Suprapubic skin (tissue), 4 donors: Measurements from ENCODE around the gene RPE.

Source experiments
- EP300 ChIP-seq: sonication (generic); formaldehyde crosslinking; IDR thresholded peaks from one replicate; pipeline ENCODE4 v1.6.1; 2017; ENCODE audit warnings: antibody characterized with exemption
- POLR2A ChIP-seq, 2 donors: fragments of 450-650 bp; IDR thresholded peaks; one replicate each; pipeline ENCODE4 v1.6.1; 2017; ENCODE audit warnings: antibody characterized with exemption in 2 of 2, mild to moderate bottlenecking in 2 of 2, moderate library complexity in 2 of 2
- POLR2AphosphoS5 ChIP-seq, 3 donors: sonication (generic); formaldehyde crosslinking; IDR thresholded peaks; one replicate each; pipeline ENCODE4 v1.6.1; 2017; ENCODE audit warnings: antibody characterized with exemption in 3 of 3
- TF ChIP-seq, protein P1 (sequence below), 2 donors: fragments of 200-600 bp in 1 of 2; fragments of 450-650 bp in 1 of 2; sonication (generic) in 1 of 2; IDR thresholded peaks; one replicate each; pipeline ENCODE4 v1.5.1; 2016 to 2019; ENCODE audit warnings: antibody characterized with exemption in 2 of 2, mild to moderate bottlenecking in 1 of 2, moderate library complexity in 1 of 2

DNA sequence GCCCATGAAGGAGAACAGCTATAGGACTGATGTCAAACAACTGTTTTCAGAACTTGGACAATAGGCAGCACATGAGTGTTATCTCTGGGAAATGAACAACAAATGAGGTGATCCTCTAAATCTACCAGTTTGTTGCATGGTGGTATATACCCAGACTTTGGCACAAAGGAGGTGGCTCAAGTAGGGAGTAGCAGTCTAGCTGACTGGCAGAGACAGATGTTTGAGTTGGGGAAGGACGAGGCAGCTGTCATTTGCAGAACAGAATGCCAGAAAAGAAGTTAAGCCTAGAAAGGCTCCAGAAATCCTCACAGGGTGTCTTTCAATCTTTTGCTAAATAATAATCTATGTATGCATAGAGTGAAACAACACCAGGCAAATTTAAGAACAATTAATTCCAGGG is 47.4 kb downstream of the RPE start:
- TF ChIP-seq, protein P1, sequence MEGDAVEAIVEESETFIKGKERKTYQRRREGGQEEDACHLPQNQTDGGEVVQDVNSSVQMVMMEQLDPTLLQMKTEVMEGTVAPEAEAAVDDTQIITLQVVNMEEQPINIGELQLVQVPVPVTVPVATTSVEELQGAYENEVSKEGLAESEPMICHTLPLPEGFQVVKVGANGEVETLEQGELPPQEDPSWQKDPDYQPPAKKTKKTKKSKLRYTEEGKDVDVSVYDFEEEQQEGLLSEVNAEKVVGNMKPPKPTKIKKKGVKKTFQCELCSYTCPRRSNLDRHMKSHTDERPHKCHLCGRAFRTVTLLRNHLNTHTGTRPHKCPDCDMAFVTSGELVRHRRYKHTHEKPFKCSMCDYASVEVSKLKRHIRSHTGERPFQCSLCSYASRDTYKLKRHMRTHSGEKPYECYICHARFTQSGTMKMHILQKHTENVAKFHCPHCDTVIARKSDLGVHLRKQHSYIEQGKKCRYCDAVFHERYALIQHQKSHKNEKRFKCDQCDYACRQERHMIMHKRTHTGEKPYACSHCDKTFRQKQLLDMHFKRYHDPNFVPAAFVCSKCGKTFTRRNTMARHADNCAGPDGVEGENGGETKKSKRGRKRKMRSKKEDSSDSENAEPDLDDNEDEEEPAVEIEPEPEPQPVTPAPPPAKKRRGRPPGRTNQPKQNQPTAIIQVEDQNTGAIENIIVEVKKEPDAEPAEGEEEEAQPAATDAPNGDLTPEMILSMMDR (IDR thresholded peaks at IDR 0.05) = no peak
- TF ChIP-seq POLR2A (IDR thresholded peaks at IDR 0.05) = no peak
- no peak for TF ChIP-seq POLR2AphosphoS5 (IDR thresholded peaks at IDR 0.05)
- TF ChIP-seq EP300 = no peak
